Right atrium auricular region (tissue), 2 donors: ENCODE measurements around the gene SLX4IP. TPM values are rescaled to one million over a fixed set of nuclear protein-coding genes. Genes with fewer than 3 reads are reported as not detected.

Source experiments
- DNase-seq: peaks from one replicate; pipeline ENCODE4 v3.0.0-alpha.2; 2019; ENCODE audit warnings: low spot score
- H3K27ac ChIP-seq, 2 donors: fragments of 200-600 bp; sonication (generic); 1 replicate in 1 of 2; 2 replicates in 1 of 2; pipeline ENCODE4 v1.5.1; 2016 to 2019
- H3K27me3 ChIP-seq, 2 donors: fragments of 200-600 bp; sonication (generic); one replicate each; pipeline versions ENCODE4 v1.5.1 to v1.6.0; 2017 to 2019
- H3K36me3 ChIP-seq: fragments of 200-600 bp; sonication (generic); one replicate; pipeline ENCODE4 v1.5.1; 2016
- H3K4me1 ChIP-seq, 2 donors: fragments of 200-600 bp; sonication (generic); one replicate each; pipeline versions ENCODE4 v1.5.1 to v1.6.0; 2017 to 2019
- H3K4me3 ChIP-seq, 2 donors: fragments of 200-600 bp; sonication (generic); 1 replicate in 1 of 2; 2 replicates in 1 of 2; pipeline ENCODE4 v1.5.1; 2017 to 2019; ENCODE audit warnings: mild to moderate bottlenecking in 1 of 2, moderate library complexity in 1 of 2
- H3K9me3 ChIP-seq, 2 donors: fragments of 200-600 bp; sonication (generic); one replicate each; pipeline ENCODE4 v1.5.1; 2019
- CTCF ChIP-seq, 2 donors: fragments of 200-600 bp; sonication (generic); IDR thresholded peaks; one replicate each; pipeline ENCODE4 v1.5.1; 2019; ENCODE audit warnings: antibody characterized with exemption in 2 of 2
- total RNA-seq, 2 donors: library from RNA; depleted of rRNA; stranded (reverse); fragments of >200 nt; gene quantifications; one replicate each; pipeline ENCODE4 v1.1.0, GENCODE V29; 2016

SLX4IP gene
- total RNA-seq, 2 donors from 2014 or later = 1.1 to 2.0 TPM

- DNase-seq = no peak
- H3K4me3 ChIP-seq = no peak overlapping the region
- no peak for TF ChIP-seq CTCF (IDR thresholded peaks at IDR 0.05)
- no peaks in the 10 kb centered on the region for H3K9me3 ChIP-seq
- H3K4me1 ChIP-seq = peaks cover 0 to 24% of the 10 kb centered on the region in 2 donors
- no peak overlapping the region for H3K27ac ChIP-seq
- no peaks in the 10 kb centered on the region for H3K36me3 ChIP-seq
- no peaks in the 10 kb centered on the region for H3K27me3 ChIP-seq
Observed at GRCh38 chr20:10619427-10619826, 184.3 kb downstream of the SLX4IP start.

DNA sequence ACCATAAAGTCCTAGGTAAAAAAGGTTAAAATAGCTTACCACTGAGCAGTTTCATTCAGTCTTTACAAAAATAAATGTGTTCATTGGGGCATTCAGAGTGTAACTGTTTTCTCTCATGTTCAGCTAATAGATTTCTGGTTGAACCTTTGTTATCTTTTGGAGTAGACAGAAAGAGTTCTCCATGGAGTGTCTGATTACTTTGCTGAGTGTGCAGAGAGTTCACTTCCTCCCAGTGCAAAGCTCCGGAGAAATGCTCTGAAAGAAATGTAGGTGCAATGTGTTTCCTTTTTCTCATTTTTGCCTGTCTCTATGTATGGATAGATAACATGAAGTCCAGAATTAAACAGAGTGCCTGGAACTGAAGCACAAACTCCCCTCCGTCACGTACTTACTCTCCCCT lies 186.0 kb downstream of the SLX4IP start:
- no peaks in the 10 kb centered on the region for H3K27me3 ChIP-seq
- no peak for TF ChIP-seq CTCF (IDR thresholded peaks at IDR 0.05)
- H3K4me1 ChIP-seq = peaks cover 0 to 24% of the 10 kb centered on the region in 2 donors
- H3K4me3 ChIP-seq = no peak overlapping the region
- no peaks in the 10 kb centered on the region for H3K36me3 ChIP-seq
- DNase-seq = no peak
- no peaks in the 10 kb centered on the region for H3K9me3 ChIP-seq
- H3K27ac ChIP-seq = no peak overlapping the region

DNA sequence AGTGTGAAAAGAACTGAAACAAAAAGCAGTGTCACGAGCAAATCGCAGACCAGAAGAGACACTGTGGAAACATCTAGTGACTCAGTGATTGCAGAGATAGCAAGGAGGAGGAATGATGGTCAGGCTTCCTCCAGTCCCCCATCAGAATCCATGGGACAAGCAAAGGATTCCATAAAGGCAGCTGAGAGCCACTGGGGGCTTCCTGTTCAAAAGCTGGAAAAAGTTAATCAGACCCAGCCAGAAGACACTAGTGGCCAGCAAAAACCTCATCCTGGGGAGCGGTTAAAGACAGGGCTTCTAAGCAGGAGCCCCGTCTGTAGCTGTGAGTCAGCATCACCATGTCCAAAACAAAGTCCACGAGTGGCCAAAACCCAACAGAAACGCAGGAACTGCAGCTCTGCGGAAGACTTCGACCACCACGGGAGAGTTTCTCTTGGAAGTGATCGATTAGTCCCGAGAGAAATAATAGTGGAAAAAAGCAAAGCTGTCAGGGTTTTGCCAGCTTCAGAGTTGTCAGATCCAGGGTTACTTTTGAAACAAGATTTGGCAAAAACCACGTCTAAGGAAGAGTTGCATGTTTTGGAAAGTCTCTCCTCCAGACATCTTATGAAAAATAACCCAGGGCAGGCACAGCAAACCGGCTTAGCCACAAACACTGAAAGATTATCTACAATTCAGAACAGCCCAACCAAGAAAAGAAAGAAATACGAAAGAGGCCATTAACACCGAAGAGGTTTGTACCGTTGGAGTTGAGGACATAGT lies 187.7 kb downstream of the SLX4IP start:
- DNase-seq = peak; percentile 81

DNA sequence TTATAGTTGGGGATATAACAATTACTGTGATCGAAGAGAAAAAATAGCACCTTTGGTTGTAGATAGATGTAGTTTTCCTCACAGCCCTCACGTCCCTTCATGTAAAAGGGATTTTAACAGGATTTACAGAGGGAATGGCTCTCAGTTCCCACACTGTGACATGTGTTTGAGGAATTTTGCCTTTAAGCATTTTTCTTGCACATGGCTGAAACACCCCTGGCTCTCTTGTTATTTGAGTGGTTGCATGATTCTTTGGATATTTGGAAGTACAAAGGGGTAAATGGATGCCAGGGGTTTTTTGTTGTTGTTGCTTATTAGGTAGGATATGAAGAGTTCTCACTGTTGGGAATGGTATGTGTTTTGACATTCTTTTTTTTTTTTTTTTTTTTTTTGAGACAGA lies 190.5 kb downstream of the SLX4IP start:
- Histone ChIP-seq H3K27me3 (no peaks in the 10 kb centered on the region), H3K9me3 (no peaks in the 10 kb centered on the region), H3K36me3 (no peaks in the 10 kb centered on the region), H3K4me3 (no peak overlapping the region), H3K4me1 (peaks cover 0 to 12% of the 10 kb centered on the region in 2 donors), H3K27ac (no peak overlapping the region)
- no peak for TF ChIP-seq CTCF (IDR thresholded peaks at IDR 0.05)
- no peak for DNase-seq

More for the DNA sequence above, 187.7 kb downstream of the SLX4IP start:
- TF ChIP-seq CTCF (IDR thresholded peaks at IDR 0.05) = no peak
- peak overlapping the region in 1 of 2 donors; percentile 17 for H3K4me3 ChIP-seq
- H3K4me1 ChIP-seq = peaks cover 0 to 24% of the 10 kb centered on the region in 2 donors
- no peaks in the 10 kb centered on the region for H3K36me3 ChIP-seq
- peak overlapping the region; percentile 67 to 71 for H3K27ac ChIP-seq
- H3K27me3 ChIP-seq = no peaks in the 10 kb centered on the region
- no peaks in the 10 kb centered on the region for H3K9me3 ChIP-seq

DNA sequence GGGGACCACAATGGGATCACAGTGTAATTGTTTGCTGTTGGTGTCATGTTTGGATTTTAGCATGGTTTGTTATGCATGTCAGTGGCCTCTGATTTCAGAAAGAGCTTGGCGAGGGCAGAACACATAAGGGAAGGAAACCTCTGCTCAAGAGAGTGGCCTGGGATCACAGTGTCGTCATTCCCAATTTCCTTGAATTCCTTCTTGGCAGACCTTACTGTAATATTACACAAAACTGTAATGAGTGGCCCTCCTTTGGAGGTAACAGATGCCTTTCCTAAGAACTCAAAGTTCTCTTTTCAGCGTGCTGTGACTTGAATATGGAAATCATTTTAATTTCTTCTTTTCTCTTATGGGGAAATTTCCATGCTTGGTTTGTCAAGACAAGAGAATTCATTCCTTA lies 191.8 kb downstream of the SLX4IP start:
- Histone ChIP-seq H3K27me3 (no peaks in the 10 kb centered on the region), H3K36me3 (no peaks in the 10 kb centered on the region), H3K4me3 (no peak overlapping the region), H3K4me1 (peaks cover 0 to 5% of the 10 kb centered on the region in 2 donors), H3K27ac (no peak overlapping the region), H3K9me3 (no peaks in the 10 kb centered on the region)
- TF ChIP-seq CTCF (IDR thresholded peaks at IDR 0.05) = no peak
- DNase-seq = no peak
